Neutrophil (primary cell): Measurements from ENCODE around the gene SIT1.

ENCODE experiments used
- H3K27ac ChIP-seq: fragments of 200-600 bp; sonication (generic); 2 replicates; pipeline ENCODE4 v1.5.1; 2016; ENCODE audit warnings: mild to moderate bottlenecking, moderate library complexity
- H3K27me3 ChIP-seq: fragments of 200-600 bp; sonication (generic); 2 replicates; pipeline ENCODE4 v1.6.0; 2016; ENCODE audit warnings: mild to moderate bottlenecking
- H3K36me3 ChIP-seq: fragments of 200-600 bp; sonication (generic); 2 replicates; pipeline ENCODE4 v1.5.1; 2017
- H3K4me1 ChIP-seq, 2 experiments: fragments of 200-600 bp in 1 of 2; sonication (generic) in 1 of 2; 1 replicate in 1 of 2; 2 replicates in 1 of 2; pipeline versions ENCODE4 v1.5.1 to v1.6.1; 2013 to 2016; ENCODE audit warnings: low read depth in 1 of 2, low read length in 1 of 2, mild to moderate bottlenecking in 1 of 2, moderate library complexity in 1 of 2; ENCODE audit not compliant: control insufficient read depth in 1 of 2, insufficient read depth in 1 of 2
- H3K4me3 ChIP-seq, 2 experiments: fragments of 200-600 bp in 1 of 2; sonication (generic) in 1 of 2; 1 replicate in 1 of 2; 2 replicates in 1 of 2; pipeline ENCODE4 v1.5.1; 2013 to 2016; ENCODE audit warnings: low read depth in 1 of 2, low read length in 1 of 2, mild to moderate bottlenecking in 1 of 2, moderate library complexity in 1 of 2
- H3K9me3 ChIP-seq: fragments of 200-600 bp; sonication (generic); 2 replicates; pipeline ENCODE4 v1.5.1; 2016
- CTCF ChIP-seq: fragments of 200-600 bp; sonication (generic); IDR thresholded peaks from 2 replicates; pipeline ENCODE4 v1.5.1; 2016; ENCODE audit warnings: antibody characterized with exemption

SIT1 gene

GRCh38 chr9:35636135-35636876, 14.4 kb downstream of the SIT1 start:
- H3K4me3 ChIP-seq = no peak overlapping the region
- no peak for TF ChIP-seq CTCF
- no peaks in the 10 kb centered on the region for H3K27me3 ChIP-seq
- H3K27ac ChIP-seq = no peak overlapping the region
- H3K4me1 ChIP-seq = peaks cover under 1 to 13% of the 10 kb centered on the region in 2 experiments
- no peaks in the 10 kb centered on the region for H3K36me3 ChIP-seq
- no peaks in the 10 kb centered on the region for H3K9me3 ChIP-seq

DNA sequence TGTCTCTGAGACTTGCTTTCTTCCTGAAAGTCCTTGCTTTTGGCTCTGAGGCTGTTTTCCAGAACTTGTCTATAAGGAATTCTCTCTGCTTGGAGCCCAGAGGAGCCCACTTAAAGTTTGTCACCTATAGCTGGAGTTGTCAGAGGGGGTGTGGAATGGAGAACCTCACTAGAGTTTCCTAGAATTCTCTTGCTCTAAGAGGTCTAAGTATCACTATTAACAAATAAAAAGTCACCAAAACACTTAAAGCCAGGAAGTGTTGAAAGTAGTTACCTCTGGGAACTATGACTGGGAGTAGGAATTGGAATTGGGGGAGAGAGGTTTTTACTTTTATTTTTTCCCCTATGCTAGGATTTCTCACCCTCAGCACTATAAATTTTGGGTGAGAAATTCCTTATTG, 15.0 kb downstream of the SIT1 start:
- Histone ChIP-seq H3K27ac (no peak overlapping the region), H3K9me3 (no peaks in the 10 kb centered on the region), H3K4me3 (no peak overlapping the region), H3K36me3 (no peaks in the 10 kb centered on the region), H3K4me1 (peaks cover 0 to 8% of the 10 kb centered on the region in 2 experiments), H3K27me3 (no peaks in the 10 kb centered on the region)
- no peak for TF ChIP-seq CTCF

DNA sequence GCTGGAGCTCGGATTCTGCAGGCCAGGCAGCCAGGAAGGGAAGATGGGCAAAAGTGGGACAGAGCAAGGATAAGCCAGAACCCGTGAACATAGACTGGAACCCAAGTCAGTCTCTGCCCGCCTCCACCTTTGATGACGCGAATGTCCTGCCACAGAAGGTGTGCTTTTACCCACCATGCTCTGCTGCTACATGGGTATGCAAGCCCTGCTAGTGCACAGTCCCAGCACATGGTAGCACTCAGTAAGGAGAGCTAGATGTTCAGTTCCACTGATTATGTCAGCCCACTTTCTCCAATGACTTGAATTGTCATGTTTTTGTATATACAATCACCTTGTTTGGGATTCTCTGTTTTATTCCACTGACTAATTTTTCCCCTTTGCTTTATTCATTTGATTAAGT, 21.1 kb downstream of the SIT1 start:
- Histone ChIP-seq H3K36me3 (no peaks in the 10 kb centered on the region), H3K27ac (no peak overlapping the region), H3K9me3 (no peaks in the 10 kb centered on the region), H3K4me1 (no peaks in the 10 kb centered on the region), H3K27me3 (no peaks in the 10 kb centered on the region), H3K4me3 (no peak overlapping the region)
- TF ChIP-seq CTCF = no peak

DNA sequence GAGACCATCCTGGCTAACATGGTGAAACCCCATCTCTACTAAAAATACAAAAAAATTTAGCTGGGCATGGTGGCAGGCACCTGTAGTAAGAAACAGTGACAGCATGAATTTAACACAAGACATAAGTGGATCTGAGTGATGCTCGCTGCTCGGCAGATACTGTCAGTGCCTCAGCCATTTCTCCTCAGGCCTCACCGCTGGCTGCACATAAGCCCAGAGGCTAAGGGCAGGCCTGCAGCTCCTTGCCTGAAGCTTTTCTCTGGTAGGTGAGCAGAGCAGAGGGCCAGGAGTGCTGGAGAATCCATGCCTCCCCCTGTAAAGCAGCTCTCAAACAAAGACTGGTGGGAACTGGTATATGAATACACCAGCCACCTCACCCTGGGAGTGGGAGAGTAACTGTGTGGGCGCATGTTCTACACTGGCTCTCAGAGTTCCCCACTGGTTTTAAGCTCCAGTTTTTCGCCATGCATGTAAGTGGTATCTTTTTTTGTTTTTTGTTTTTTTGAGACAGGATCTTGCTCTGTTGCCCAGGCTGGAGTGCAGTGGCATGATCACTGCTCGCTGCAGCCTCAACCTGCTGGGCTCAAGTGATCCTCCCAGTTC, 22.2 kb downstream of the SIT1 start:
- Histone ChIP-seq H3K27me3 (no peaks in the 10 kb centered on the region), H3K4me3 (no peak overlapping the region), H3K9me3 (no peaks in the 10 kb centered on the region), H3K36me3 (no peaks in the 10 kb centered on the region), H3K27ac (no peak overlapping the region), H3K4me1 (no peaks in the 10 kb centered on the region)
- no peak for TF ChIP-seq CTCF

- Histone ChIP-seq H3K4me3 (no peak overlapping the region), H3K27me3 (no peaks in the 10 kb centered on the region), H3K4me1 (no peaks in the 10 kb centered on the region), H3K36me3 (no peaks in the 10 kb centered on the region), H3K27ac (no peak overlapping the region), H3K9me3 (no peaks in the 10 kb centered on the region)
- no peak for TF ChIP-seq CTCF
Observed at GRCh38 chr9:35627575-35627974, 23.2 kb downstream of the SIT1 start.
